MM.1S (cell line): ENCODE measurements around the gene MAML3.

Experiments
- CTCF ChIP-seq: fragments of 300-600 bp; sonication (generic); IDR thresholded peaks from 2 replicates; pipeline ENCODE4 v1.5.1; 2016; ENCODE audit warnings: antibody characterized with exemption, low read length, mixed read lengths
- EZH2 ChIP-seq: fragments of 300-600 bp; sonication (generic); optimal IDR thresholded peaks from 2 replicates; pipeline ENCODE3; 2017; ENCODE audit warnings: low read depth, mild to moderate bottlenecking, antibody characterized with exemption, low read length, mixed read lengths

DNA sequence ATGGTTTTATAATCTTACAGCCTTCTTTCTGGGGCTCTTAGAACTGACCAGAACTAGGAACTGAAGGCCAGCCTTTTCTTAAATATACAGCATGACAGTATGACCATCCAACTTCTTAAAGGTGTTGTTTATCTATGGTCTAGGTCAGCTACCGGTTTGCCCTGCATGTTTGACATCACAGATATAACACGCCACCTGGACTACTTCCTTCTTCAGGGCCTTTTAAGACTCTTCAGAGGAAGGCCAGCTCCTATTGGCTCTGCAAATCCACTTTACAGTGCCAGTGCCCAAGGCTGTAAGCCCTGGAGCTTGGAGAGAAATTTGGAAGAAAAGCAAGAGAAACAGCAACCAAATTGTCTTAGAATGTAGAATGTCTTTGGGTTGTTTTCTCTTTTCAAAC lies 302.9 kb downstream of the MAML3 start:
- TF ChIP-seq CTCF (no peak), EZH2 (no peak)
